GM23248 (cell line): ENCODE measurements around the gene MYH14. TPM values are rescaled to one million over a fixed set of nuclear protein-coding genes. Genes with fewer than 3 reads are reported as not detected.
"Not testable (repeated sequence)": the region's sequence is repeated elsewhere in the genome, so short reads cannot be mapped to it uniquely, and the experiment has no call there.

Experiments
- DNase-seq: peaks from one replicate; pipeline ENCODE4 v3.0.0-alpha.2; 2015
- H2AFZ ChIP-seq: fragments of 200-600 bp; sonication (generic); 2 replicates; pipeline ENCODE4 v1.6.1; 2016; ENCODE audit warnings: antibody characterized with exemption
- H3F3A ChIP-seq: fragments of 200-600 bp; sonication (generic); 2 replicates; pipeline ENCODE4 v1.6.1; 2016; ENCODE audit warnings: mild to moderate bottlenecking, antibody characterized with exemption, mixed run types; ENCODE audit not compliant: insufficient read depth
- H3K27ac ChIP-seq: fragments of 200-600 bp; sonication (generic); 2 replicates; pipeline ENCODE4 v1.5.1; 2016; ENCODE audit warnings: mild to moderate bottlenecking
- H3K27me3 ChIP-seq: fragments of 200-600 bp; sonication (generic); replicated peaks from 2 replicates; pipeline ENCODE4 v1.6.1; 2016; ENCODE audit warnings: mild to moderate bottlenecking; ENCODE audit not compliant: insufficient read depth
- H3K36me3 ChIP-seq: fragments of 200-600 bp; sonication (generic); 2 replicates; pipeline ENCODE4 v1.6.1; 2016; ENCODE audit warnings: low read depth, mild to moderate bottlenecking
- H3K4me1 ChIP-seq: fragments of 200-600 bp; sonication (generic); 2 replicates; pipeline ENCODE4 v1.6.1; 2016; ENCODE audit warnings: mild to moderate bottlenecking; ENCODE audit not compliant: insufficient read depth
- H3K4me2 ChIP-seq: fragments of 200-600 bp; sonication (generic); one replicate; pipeline ENCODE4 v1.6.1; 2016; ENCODE audit warnings: mild to moderate bottlenecking; ENCODE audit not compliant: unreplicated experiment
- H3K4me3 ChIP-seq: fragments of 200-600 bp; sonication (generic); 2 replicates; pipeline ENCODE4 v1.5.1; 2016; ENCODE audit warnings: mild to moderate bottlenecking
- H3K79me2 ChIP-seq: fragments of 200-600 bp; sonication (generic); 2 replicates; pipeline ENCODE4 v1.6.1; 2016; ENCODE audit warnings: mild to moderate bottlenecking; ENCODE audit not compliant: insufficient read depth
- H3K9ac ChIP-seq: fragments of 200-600 bp; sonication (generic); 2 replicates; pipeline ENCODE4 v1.6.1; 2016; ENCODE audit warnings: mild to moderate bottlenecking
- H3K9me2 ChIP-seq: fragments of 200-600 bp; sonication (generic); 2 replicates; pipeline ENCODE4 v1.6.1; 2016; ENCODE audit warnings: mixed run types, mild to moderate bottlenecking, moderate library complexity; ENCODE audit not compliant: insufficient read depth
- H3K9me3 ChIP-seq: fragments of 200-600 bp; sonication (generic); one replicate; pipeline ENCODE4 v1.6.1; 2017; ENCODE audit warnings: low read depth
- H4K20me1 ChIP-seq: fragments of 200-600 bp; sonication (generic); 2 replicates; pipeline ENCODE4 v1.6.0; 2016; ENCODE audit not compliant: insufficient read depth
- EZH2 ChIP-seq: fragments of 200-600 bp; sonication (generic); IDR thresholded peaks from 2 replicates; pipeline ENCODE4 v1.6.1; 2018; ENCODE audit warnings: antibody characterized with exemption, mild to moderate bottlenecking; ENCODE audit not compliant: insufficient read depth, poor library complexity, severe bottlenecking
- EZH2phosphoT487 ChIP-seq: fragments of 200-600 bp; sonication (generic); IDR thresholded peaks from 2 replicates; pipeline ENCODE4 v1.6.1; 2018; ENCODE audit warnings: antibody characterized with exemption, moderate library complexity, mild to moderate bottlenecking, low read depth; ENCODE audit not compliant: insufficient read depth
- WGBS, 2 experiments: methylation state at CpG; one replicate each; pipeline ENCODE4 v1.1.6; 2015 to 2017; ENCODE audit warnings: low lambda C conversion rate in 2 of 2, low coverage in 1 of 2; ENCODE audit errors: missing lambda C conversion rate in 2 of 2; 5-methylcytosine and 5-hydroxymethylcytosine counted together
- in situ Hi-C: fragments of 300-500 bp; cut with MboI; formaldehyde crosslinking; loops from 2 replicates; pipeline ENCODE4 v1.15.0; 2020
- polyA plus RNA-seq: library from polyadenylated mRNA; unstranded; fragments of >200 nt; fragmentation: Nextera tagmentation; extraction: Ambion mirVana; gene quantifications from 2 replicates; pipeline ENCODE4 v1.2.1, GENCODE V29; 2016
- total RNA-seq: library from RNA; depleted of rRNA; stranded (reverse); fragments of >200 nt; shearing (Covaris generic); gene quantifications from 2 replicates; pipeline ENCODE4 v1.2.3, GENCODE V29; 2014

The MYH14 gene
- total and polyA plus RNA-seq, 2 experiments from 2014 or later = not detected

- Histone ChIP-seq H3K36me3 (no peaks in the 10 kb centered on the region), H3K27me3 (no peaks in the 10 kb centered on the region), H3K4me3 (no peak overlapping the region), H2AFZ (no peak overlapping the region), H3K9me2 (no peaks in the 10 kb centered on the region), H3K79me2 (no peaks in the 10 kb centered on the region), H3K9ac (no peak overlapping the region), H3K27ac (no peak overlapping the region), H3K4me2 (no peak overlapping the region), H3F3A (no peaks in the 10 kb centered on the region), H3K4me1 (no peaks in the 10 kb centered on the region), H3K9me3 (no peaks in the 10 kb centered on the region), H4K20me1 (no peaks in the 10 kb centered on the region)
- in situ Hi-C loops = no loop called here
- TF ChIP-seq EZH2phosphoT487 = no peak
- no peak for TF ChIP-seq EZH2
- WGBS, 2 experiments = 41% methylated on average over 14 to 23 of the region's 23 CpGs
- no peak for DNase-seq
Observed at GRCh38 chr19:50233308-50233910, 30.0 kb downstream of the MYH14 start.

- H3K36me3 ChIP-seq, H3K9me2 ChIP-seq, H3K27me3 ChIP-seq, H2AFZ ChIP-seq, in situ Hi-C loops, H3K4me1 ChIP-seq, H4K20me1 ChIP-seq, DNase-seq, H3K79me2 ChIP-seq, H3K9me3 ChIP-seq, H3K27ac ChIP-seq, H3K4me2 ChIP-seq, H3K4me3 ChIP-seq, H3K9ac ChIP-seq, H3F3A ChIP-seq: not testable (repeated sequence)
- WGBS, 2 experiments = 32 to 35% methylated on average over 11 of the region's 11 CpGs
Observed at GRCh38 chr19:50237493-50237892, 34.1 kb downstream of the MYH14 start.

GRCh38 chr19:50238043-50238442, 34.6 kb downstream of the MYH14 start:
- no peak for TF ChIP-seq EZH2phosphoT487
- TF ChIP-seq EZH2 = no peak
- in situ Hi-C loops = no loop called here
- no peaks in the 10 kb centered on the region for H3K4me1 ChIP-seq
- H3K9me2 ChIP-seq = no peaks in the 10 kb centered on the region
- WGBS, 2 experiments = 42 to 44% methylated on average over 4 of the region's 4 CpGs
- no peak overlapping the region for H3K4me2 ChIP-seq
- H4K20me1 ChIP-seq = no peaks in the 10 kb centered on the region
- H3K36me3 ChIP-seq = no peaks in the 10 kb centered on the region
- H2AFZ ChIP-seq = no peak overlapping the region
- no peaks in the 10 kb centered on the region for H3F3A ChIP-seq
- no peak overlapping the region for H3K9ac ChIP-seq
- no peak overlapping the region for H3K27ac ChIP-seq
- no peak overlapping the region for H3K4me3 ChIP-seq
- H3K79me2 ChIP-seq = no peaks in the 10 kb centered on the region
- DNase-seq = no peak
- 0 out of 2 replicates have a peak, but pooled peaks cover 6% of the 10 kb centered on the region for H3K27me3 ChIP-seq
- H3K9me3 ChIP-seq = no peaks in the 10 kb centered on the region

GRCh38 chr19:50239921-50240590, 36.6 kb downstream of the MYH14 start:
- no peaks in the 10 kb centered on the region for H3K36me3 ChIP-seq
- H3K9me3 ChIP-seq = no peaks in the 10 kb centered on the region
- no peak overlapping the region for H3K9ac ChIP-seq
- H3K27ac ChIP-seq = no peak overlapping the region
- no peaks in the 10 kb centered on the region for H3F3A ChIP-seq
- no peak overlapping the region for H3K4me2 ChIP-seq
- H2AFZ ChIP-seq = no peak overlapping the region
- no peaks in the 10 kb centered on the region for H3K4me1 ChIP-seq
- H3K79me2 ChIP-seq = no peaks in the 10 kb centered on the region
- no peaks in the 10 kb centered on the region for H4K20me1 ChIP-seq
- 0 out of 2 replicates have a peak, but pooled peaks cover 6% of the 10 kb centered on the region for H3K27me3 ChIP-seq
- WGBS, 2 experiments = 35 to 38% methylated on average over 11 of the region's 11 CpGs
- in situ Hi-C loops = no loop called here
- DNase-seq = no peak
- no peak overlapping the region for H3K4me3 ChIP-seq
- no peaks in the 10 kb centered on the region for H3K9me2 ChIP-seq
- TF ChIP-seq EZH2 (no peak), EZH2phosphoT487 (no peak)
